ENCODE measurements around the gene NCOR2. TPM values are rescaled to one million over a fixed set of nuclear protein-coding genes. Genes with fewer than 3 reads are reported as not detected.
A peak's percentile ranks its signal among the peaks of the same experiment; 100 is the strongest.

Gene NCOR2
- total and polyA plus RNA-seq, 4 donors = 39.1 to 248 (median 124) TPM

DNA sequence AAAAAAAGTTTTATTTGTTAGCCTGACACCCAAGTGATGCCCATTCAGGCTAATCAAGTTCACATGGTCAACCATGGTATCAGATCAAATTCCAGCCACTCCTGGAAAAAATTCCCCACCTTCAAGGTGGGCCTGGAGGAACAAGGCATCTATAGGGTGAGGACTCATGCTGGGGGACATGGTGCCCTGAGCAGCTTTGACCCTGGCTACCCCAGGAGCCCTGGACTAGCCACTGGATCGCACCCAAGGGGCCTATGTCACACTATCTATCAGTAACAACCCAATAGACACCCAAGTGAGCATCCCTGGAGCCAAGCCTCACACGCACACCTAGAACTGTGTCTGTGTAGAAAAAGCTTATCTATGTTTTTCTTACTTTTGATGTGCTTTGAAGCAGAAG is 4.1 kb upstream of the NCOR2 start:
- Histone ChIP-seq H3K4me1 (ENCODE audit: control insufficient read depth in 1 of 2, insufficient read depth in 2 of 2, low read length in 2 of 2) (no peaks in the 10 kb centered on the region), H3K36me3 (ENCODE audit: control insufficient read depth in 1 of 2, insufficient read depth in 2 of 2, low read length in 1 of 2) (no peaks in the 10 kb centered on the region), H3K27ac (ENCODE audit: low read depth in 1 of 2, low read length in 2 of 2) (no peak overlapping the region), H3K4me3 (ENCODE audit: low read length in 2 of 2) (no peak overlapping the region), H3K27me3 (ENCODE audit: control insufficient read depth in 1 of 2, insufficient read depth in 2 of 2, low read length in 1 of 2) (no peaks in the 10 kb centered on the region), H3K9me3 (ENCODE audit: control insufficient read depth, low read length) (no peaks in the 10 kb centered on the region)
- peak in 1 of 2 donors; percentile 67 for DNase-seq
- ATAC-seq (ENCODE audit: low FRiP score) = no peak
- WGBS, 2 donors = 98 to 99% methylated on average over 2 of the region's 2 CpGs
- intact Hi-C loops (cut with DNase I) = loop anchor here in 1 of 2 donors (5.0 kb wide), 1 partner anchor 41 kb away; no protein-coding TSS in a partner anchor

GRCh38 chr12:124570810-124571209 is 3.4 kb upstream of the NCOR2 start:
- no peaks in the 10 kb centered on the region for H3K4me1 ChIP-seq (ENCODE audit: control insufficient read depth in 1 of 2, insufficient read depth in 2 of 2, low read length in 2 of 2)
- no peaks in the 10 kb centered on the region for H3K27me3 ChIP-seq (ENCODE audit: control insufficient read depth in 1 of 2, insufficient read depth in 2 of 2, low read length in 1 of 2)
- H3K4me3 ChIP-seq (ENCODE audit: low read length in 2 of 2) = no peak overlapping the region
- ATAC-seq (ENCODE audit: low FRiP score) (no peak), DNase-seq (no peak)
- no peak overlapping the region for H3K27ac ChIP-seq (ENCODE audit: low read depth in 1 of 2, low read length in 2 of 2)
- intact Hi-C loops (cut with DNase I) = loop anchor here in 1 of 2 donors (5.0 kb wide), 1 partner anchor 41 kb away; no protein-coding TSS in a partner anchor
- no peaks in the 10 kb centered on the region for H3K36me3 ChIP-seq (ENCODE audit: control insufficient read depth in 1 of 2, insufficient read depth in 2 of 2, low read length in 1 of 2)
- H3K9me3 ChIP-seq (ENCODE audit: control insufficient read depth, low read length) = no peaks in the 10 kb centered on the region
- 99 to 100% methylated on average over 1 of the region's 1 CpG for WGBS, 2 donors

DNA sequence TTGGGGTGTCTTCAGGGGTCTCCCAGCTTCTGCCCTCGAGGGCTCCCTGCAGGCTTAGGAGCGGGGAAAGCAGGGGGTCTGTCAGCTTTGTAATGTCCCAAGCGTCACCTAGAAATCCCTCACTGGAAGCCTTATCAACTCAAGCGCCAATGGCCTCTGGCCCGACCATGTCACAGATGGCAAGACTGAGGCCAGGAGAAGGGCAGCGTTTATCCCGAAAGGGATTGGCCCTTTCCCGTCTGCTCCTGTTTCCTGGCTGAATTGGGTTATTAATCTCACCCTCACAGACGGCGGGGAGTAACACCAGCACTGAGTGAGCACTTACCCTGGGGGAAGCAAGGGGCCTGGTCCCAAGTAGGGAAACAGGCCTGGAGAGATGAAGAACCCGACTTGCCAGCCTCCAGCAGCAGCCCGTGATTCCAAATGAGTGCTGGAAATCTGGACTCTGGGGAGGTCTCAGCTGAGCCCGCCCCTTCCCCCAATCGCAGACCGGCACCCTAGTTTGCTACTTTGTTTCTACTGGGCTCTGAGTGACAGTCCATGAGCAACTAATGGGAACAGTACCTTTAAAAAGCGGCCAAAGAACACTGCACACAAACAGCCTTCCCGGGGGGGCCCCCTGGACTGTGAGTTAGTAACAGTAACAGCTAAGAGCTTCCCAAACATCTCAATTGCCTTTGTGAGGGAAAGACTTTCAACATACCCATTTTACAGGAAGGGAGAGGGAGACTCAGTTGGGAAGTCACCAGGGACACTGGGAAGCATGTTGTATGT is 2.1 kb upstream of the NCOR2 start:
- no peaks in the 10 kb centered on the region for H3K9me3 ChIP-seq (ENCODE audit: control insufficient read depth, low read length)
- no peaks in the 10 kb centered on the region for H3K4me1 ChIP-seq (ENCODE audit: control insufficient read depth in 1 of 2, insufficient read depth in 2 of 2, low read length in 2 of 2)
- DNase-seq = no peak
- H3K27me3 ChIP-seq (ENCODE audit: control insufficient read depth in 1 of 2, insufficient read depth in 2 of 2, low read length in 1 of 2) = no peaks in the 10 kb centered on the region
- H3K27ac ChIP-seq (ENCODE audit: low read depth in 1 of 2, low read length in 2 of 2) = no peak overlapping the region
- intact Hi-C loops (cut with DNase I) = loop anchor here (2.0 to 5.0 kb wide), 9 partner anchors 43 to 198 kb away; no protein-coding TSS in a partner anchor
- no peak overlapping the region for H3K4me3 ChIP-seq (ENCODE audit: low read length in 2 of 2)
- WGBS, 2 donors = 76 to 77% methylated on average over 16 to 17 of the region's 17 CpGs
- ATAC-seq (ENCODE audit: low FRiP score) = no peak
- H3K36me3 ChIP-seq (ENCODE audit: control insufficient read depth in 1 of 2, insufficient read depth in 2 of 2, low read length in 1 of 2) = no peaks in the 10 kb centered on the region

- no peaks in the 10 kb centered on the region for H3K36me3 ChIP-seq (ENCODE audit: control insufficient read depth in 1 of 2, insufficient read depth in 2 of 2, low read length in 1 of 2)
- H3K4me3 ChIP-seq (ENCODE audit: low read length in 2 of 2) = no peak overlapping the region
- peak overlapping the region in 1 of 2 donors; percentile 75 for H3K27ac ChIP-seq (ENCODE audit: low read depth in 1 of 2, low read length in 2 of 2)
- DNase-seq (peak; percentile 91), ATAC-seq (ENCODE audit: low FRiP score) (peak; percentile 65)
- intact Hi-C loops (cut with DNase I) = loop anchor here (2.0 to 5.0 kb wide), 8 partner anchors 46 to 199 kb away; no protein-coding TSS in a partner anchor
- H3K9me3 ChIP-seq (ENCODE audit: control insufficient read depth, low read length) = no peaks in the 10 kb centered on the region
- H3K27me3 ChIP-seq (ENCODE audit: control insufficient read depth in 1 of 2, insufficient read depth in 2 of 2, low read length in 1 of 2) = no peaks in the 10 kb centered on the region
- WGBS, 2 donors = 14 to 16% methylated on average over 25 to 28 of the region's 28 CpGs
- H3K4me1 ChIP-seq (ENCODE audit: control insufficient read depth in 1 of 2, insufficient read depth in 2 of 2, low read length in 2 of 2) = no peaks in the 10 kb centered on the region
Measured at GRCh38 chr12:124568431-124569374, 1.3 kb upstream of the NCOR2 start.

- Histone ChIP-seq H3K4me3 (ENCODE audit: low read length in 2 of 2) (no peak overlapping the region), H3K36me3 (ENCODE audit: control insufficient read depth in 1 of 2, insufficient read depth in 2 of 2, low read length in 1 of 2) (no peaks in the 10 kb centered on the region), H3K27me3 (ENCODE audit: control insufficient read depth in 1 of 2, insufficient read depth in 2 of 2, low read length in 1 of 2) (no peaks in the 10 kb centered on the region), H3K9me3 (ENCODE audit: control insufficient read depth, low read length) (no peaks in the 10 kb centered on the region), H3K4me1 (ENCODE audit: control insufficient read depth in 1 of 2, insufficient read depth in 2 of 2, low read length in 2 of 2) (no peaks in the 10 kb centered on the region), H3K27ac (ENCODE audit: low read depth in 1 of 2, low read length in 2 of 2) (peak overlapping the region in 1 of 2 donors; percentile 75)
- peak; percentile 98 for DNase-seq
- peak; percentile 92 for ATAC-seq (ENCODE audit: low FRiP score)
- intact Hi-C loops (cut with DNase I) = loop anchor here (1.0 to 5.0 kb wide), 9 partner anchors 46 to 199 kb away; no protein-coding TSS in a partner anchor
- 1% methylated on average over 46 to 50 of the region's 50 CpGs for WGBS, 2 donors
Measured at GRCh38 chr12:124567673-124568373, 411 bp upstream of the NCOR2 start.

DNA sequence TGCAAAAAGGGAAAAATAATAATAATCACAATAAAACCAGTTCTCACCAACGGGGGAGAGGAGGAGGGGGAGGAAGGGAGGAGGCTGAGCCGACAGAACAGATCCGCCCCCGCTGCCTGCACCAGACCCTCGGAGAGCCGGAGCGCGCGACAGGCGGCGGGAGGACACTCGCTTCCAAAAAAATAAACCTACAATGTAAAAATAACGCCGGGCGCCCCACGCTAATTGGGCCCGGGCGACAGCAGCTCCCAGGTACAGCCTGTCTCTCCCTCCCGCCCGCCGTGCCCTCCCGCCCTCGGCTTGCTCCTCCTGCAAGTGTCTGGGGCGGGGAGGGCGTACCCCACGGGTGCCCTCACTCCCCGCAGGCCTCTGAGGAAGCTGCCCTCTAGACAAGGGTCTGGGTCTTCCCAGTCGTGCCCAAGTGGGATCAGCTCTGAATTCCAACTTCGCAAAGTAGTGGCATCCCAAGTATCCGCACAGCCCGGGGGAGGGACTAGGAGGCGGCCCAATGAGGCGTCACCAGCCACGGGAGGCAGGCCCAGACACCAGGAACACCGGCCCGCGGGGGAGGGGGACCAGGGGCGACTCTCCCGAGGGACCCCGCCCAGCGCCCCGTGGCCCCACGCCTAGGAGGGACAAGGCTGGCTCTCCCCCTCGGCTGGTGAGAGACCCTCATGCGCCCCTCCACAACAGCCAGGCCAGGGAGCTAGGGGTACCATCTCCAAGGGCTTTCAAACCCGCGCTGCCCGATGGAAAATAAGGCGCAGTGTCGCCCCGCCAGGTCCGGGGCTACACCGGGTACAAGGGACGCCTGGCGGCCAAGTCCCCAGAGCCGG is 1.0 kb downstream of the NCOR2 start:
- Histone ChIP-seq H3K4me3 (ENCODE audit: low read length in 2 of 2) (peak overlapping the region; percentile 73 to 83), H3K36me3 (ENCODE audit: control insufficient read depth in 1 of 2, insufficient read depth in 2 of 2, low read length in 1 of 2) (no peaks in the 10 kb centered on the region), H3K27ac (ENCODE audit: low read depth in 1 of 2, low read length in 2 of 2) (peak overlapping the region; percentile 36 to 68), H3K27me3 (ENCODE audit: control insufficient read depth in 1 of 2, insufficient read depth in 2 of 2, low read length in 1 of 2) (no peaks in the 10 kb centered on the region), H3K4me1 (ENCODE audit: control insufficient read depth in 1 of 2, insufficient read depth in 2 of 2, low read length in 2 of 2) (no peaks in the 10 kb centered on the region), H3K9me3 (ENCODE audit: control insufficient read depth, low read length) (no peaks in the 10 kb centered on the region)
- intact Hi-C loops (cut with DNase I) = loop anchor here (5.0 kb wide), 7 partner anchors 44 to 201 kb away; no protein-coding TSS in a partner anchor
- ATAC-seq (ENCODE audit: low FRiP score) = peak; percentile 80
- 0 to 1% methylated on average over 54 to 56 of the region's 56 CpGs for WGBS, 2 donors
- peak; percentile 92 to 95 for DNase-seq

- Histone ChIP-seq H3K27ac (ENCODE audit: low read depth in 1 of 2, low read length in 2 of 2) (no peak overlapping the region), H3K4me1 (ENCODE audit: control insufficient read depth in 1 of 2, insufficient read depth in 2 of 2, low read length in 2 of 2) (no peaks in the 10 kb centered on the region), H3K27me3 (ENCODE audit: control insufficient read depth in 1 of 2, insufficient read depth in 2 of 2, low read length in 1 of 2) (no peaks in the 10 kb centered on the region), H3K4me3 (ENCODE audit: low read length in 2 of 2) (peak overlapping the region; percentile 73 to 83), H3K9me3 (ENCODE audit: control insufficient read depth, low read length) (no peaks in the 10 kb centered on the region), H3K36me3 (ENCODE audit: control insufficient read depth in 1 of 2, insufficient read depth in 2 of 2, low read length in 1 of 2) (no peaks in the 10 kb centered on the region)
- ATAC-seq (ENCODE audit: low FRiP score) = no peak
- WGBS, 2 donors = 1% methylated on average over 14 of the region's 14 CpGs
- DNase-seq = no peak
- intact Hi-C loops (cut with DNase I) = loop anchor here (5.0 kb wide), 7 partner anchors 43 to 202 kb away; no protein-coding TSS in a partner anchor
Measured at GRCh38 chr12:124565656-124566160, 1.7 kb downstream of the NCOR2 start.

Data from aorta (tissue), 5 donors.